ENCODE measurements around the gene CYP4F2. TPM values are rescaled to one million over a fixed set of nuclear protein-coding genes. Genes with fewer than 3 reads are reported as not detected.
A peak's percentile ranks its signal among the peaks of the same experiment; 100 is the strongest.
"Not testable (repeated sequence)": the region's sequence is repeated elsewhere in the genome, so short reads cannot be mapped to it uniquely, and the experiment has no call there.

CYP4F2 gene
- polyA plus RNA-seq, result not detected

- H3K27ac Mint-ChIP-seq, result no peak within 1 kb of the TSS
- H3K36me3 Mint-ChIP-seq, result peaks cover 2% of the 10 kb centered on the region
- H3K4me1 Mint-ChIP-seq, result peaks cover 0 to 2% (median 2%) of the 10 kb centered on the region in 3 donors
- peaks cover 30% of the 10 kb centered on the region for H3K27me3 Mint-ChIP-seq
- H3K4me3 Mint-ChIP-seq, result peak within 1 kb of the TSS in 1 of 4 donors; percentile 42
- peaks cover 0 to 4% (median 2%) of the 10 kb centered on the region in 3 donors for H3K9me3 Mint-ChIP-seq
Measured at GRCh38 chr19:15897738-15898276, at the start of gene CYP4F2. Gene CYP4F2, minus strand, starts transcription at chr19:15898074. Its CDS starts 463 bp downstream, at chr19:15897611.

GRCh38 chr19:15945301-15945700 lies 47.4 kb upstream of the CYP4F2 start:
- H3K4me1 Mint-ChIP-seq, result peaks cover 0 to under 1% (median 0%) of the 10 kb centered on the region in 3 donors
- peaks cover 11% of the 10 kb centered on the region for H3K27me3 Mint-ChIP-seq
- peaks cover 0 to 12% (median 9%) of the 10 kb centered on the region in 3 donors for H3K9me3 Mint-ChIP-seq
- peaks cover 4% of the 10 kb centered on the region for H3K36me3 Mint-ChIP-seq
- H3K27ac Mint-ChIP-seq, result no peak overlapping the region
- H3K4me3 Mint-ChIP-seq, result no peak overlapping the region

- no peak overlapping the region for H3K27ac Mint-ChIP-seq
- peaks cover 0 to 11% (median 9%) of the 10 kb centered on the region in 3 donors for H3K9me3 Mint-ChIP-seq
- peaks cover 0 to 2% (median 0%) of the 10 kb centered on the region in 3 donors for H3K4me1 Mint-ChIP-seq
- peaks cover 13% of the 10 kb centered on the region for H3K27me3 Mint-ChIP-seq
- H3K36me3 Mint-ChIP-seq, result peaks cover 4% of the 10 kb centered on the region
- no peak overlapping the region for H3K4me3 Mint-ChIP-seq
Measured at GRCh38 chr19:15944401-15944800, 46.5 kb upstream of the CYP4F2 start.

GRCh38 chr19:15937771-15938170 lies 39.9 kb upstream of the CYP4F2 start:
- H3K27ac Mint-ChIP-seq, result no peak overlapping the region
- H3K4me3 Mint-ChIP-seq, result no peak overlapping the region
- peaks cover 0 to 9% (median 0%) of the 10 kb centered on the region in 3 donors for H3K9me3 Mint-ChIP-seq
- no peaks in the 10 kb centered on the region for H3K36me3 Mint-ChIP-seq
- peaks cover 13% of the 10 kb centered on the region for H3K27me3 Mint-ChIP-seq
- peaks cover 0 to 2% (median 0%) of the 10 kb centered on the region in 3 donors for H3K4me1 Mint-ChIP-seq

- H3K27ac Mint-ChIP-seq, result no peak overlapping the region
- H3K4me1 Mint-ChIP-seq, result peaks cover 0 to 2% (median 0%) of the 10 kb centered on the region in 3 donors
- no peaks in the 10 kb centered on the region for H3K36me3 Mint-ChIP-seq
- peaks cover 10% of the 10 kb centered on the region for H3K27me3 Mint-ChIP-seq
- no peak overlapping the region for H3K4me3 Mint-ChIP-seq
- H3K9me3 Mint-ChIP-seq, result peaks cover 0 to 9% (median 0%) of the 10 kb centered on the region in 3 donors
Measured at GRCh38 chr19:15936950-15937349, 39.1 kb upstream of the CYP4F2 start.

GRCh38 chr19:15936173-15936572 lies 38.3 kb upstream of the CYP4F2 start:
- no peak overlapping the region for H3K4me3 Mint-ChIP-seq
- peaks cover 0 to 2% (median 0%) of the 10 kb centered on the region in 3 donors for H3K4me1 Mint-ChIP-seq
- peaks cover 0 to 9% (median 0%) of the 10 kb centered on the region in 3 donors for H3K9me3 Mint-ChIP-seq
- H3K27ac Mint-ChIP-seq, result peak overlapping the region in 1 of 3 donors; percentile 14
- no peaks in the 10 kb centered on the region for H3K36me3 Mint-ChIP-seq
- peaks cover 12% of the 10 kb centered on the region for H3K27me3 Mint-ChIP-seq

GRCh38 chr19:15935167-15935702 lies 37.4 kb upstream of the CYP4F2 start:
- Mint-ChIP-seq H3K9me3 (peaks cover 0 to 9% (median 0%) of the 10 kb centered on the region in 3 donors), H3K27ac (no peak overlapping the region), H3K36me3 (no peaks in the 10 kb centered on the region), H3K27me3 (peaks cover 16% of the 10 kb centered on the region), H3K4me1 (peaks cover 0 to under 1% (median 0%) of the 10 kb centered on the region in 3 donors), H3K4me3 (peak overlapping the region in 1 of 4 donors; percentile 28)

- peak within 1 kb of the TSS in 1 of 3 donors; percentile 57 for H3K27ac Mint-ChIP-seq
- H3K9me3 Mint-ChIP-seq, result peaks cover 0 to 9% (median 0%) of the 10 kb centered on the region in 3 donors
- no peaks in the 10 kb centered on the region for H3K4me1 Mint-ChIP-seq
- peak within 1 kb of the TSS in 2 of 4 donors; percentile 27 to 28 for H3K4me3 Mint-ChIP-seq
- peaks cover 19% of the 10 kb centered on the region for H3K27me3 Mint-ChIP-seq
- H3K36me3 Mint-ChIP-seq, result no peaks in the 10 kb centered on the region
Measured at GRCh38 chr19:15934332-15935078, 36.6 kb upstream of the CYP4F2 start, which contains the start of gene CYP4F11. Gene CYP4F11, minus strand, starts transcription at chr19:15934529. Its CDS starts 121 bp downstream, at chr19:15934408.

- H3K36me3 Mint-ChIP-seq, result not testable (repeated sequence)
- H3K27me3 Mint-ChIP-seq, result peaks cover 25% of the 10 kb centered on the region
Measured at GRCh38 chr19:15933761-15934331, 36.0 kb upstream of the CYP4F2 start.

GRCh38 chr19:15928321-15928720 lies 30.4 kb upstream of the CYP4F2 start:
- H3K9me3 Mint-ChIP-seq, result peaks cover 0 to 3% (median 0%) of the 10 kb centered on the region in 3 donors
- H3K36me3 Mint-ChIP-seq, result no peaks in the 10 kb centered on the region
- no peak overlapping the region for H3K27ac Mint-ChIP-seq
- no peaks in the 10 kb centered on the region for H3K4me1 Mint-ChIP-seq
- peaks cover 45% of the 10 kb centered on the region for H3K27me3 Mint-ChIP-seq
- H3K4me3 Mint-ChIP-seq, result no peak overlapping the region

More at GRCh38 chr19:15933761-15934331, 36.0 kb upstream of the CYP4F2 start:
- not testable (repeated sequence) for H3K4me3 Mint-ChIP-seq, H3K9me3 Mint-ChIP-seq, H3K4me1 Mint-ChIP-seq
- peak overlapping the region in 1 of 3 donors; percentile 57 for H3K27ac Mint-ChIP-seq

GRCh38 chr19:15926484-15926883 lies 28.6 kb upstream of the CYP4F2 start:
- H3K36me3 Mint-ChIP-seq, result no peaks in the 10 kb centered on the region
- H3K4me3 Mint-ChIP-seq, result peak overlapping the region in 1 of 4 donors; percentile 14
- peaks cover 0 to 3% (median 0%) of the 10 kb centered on the region in 3 donors for H3K9me3 Mint-ChIP-seq
- H3K27ac Mint-ChIP-seq, result no peak overlapping the region
- H3K27me3 Mint-ChIP-seq, result peaks cover 49% of the 10 kb centered on the region
- no peaks in the 10 kb centered on the region for H3K4me1 Mint-ChIP-seq

- no peaks in the 10 kb centered on the region for H3K36me3 Mint-ChIP-seq
- peaks cover 38% of the 10 kb centered on the region for H3K27me3 Mint-ChIP-seq
- no peak overlapping the region for H3K27ac Mint-ChIP-seq
- H3K9me3 Mint-ChIP-seq, result peaks cover 0 to 3% (median 0%) of the 10 kb centered on the region in 3 donors
- no peak overlapping the region for H3K4me3 Mint-ChIP-seq
- H3K4me1 Mint-ChIP-seq, result no peaks in the 10 kb centered on the region
Measured at GRCh38 chr19:15923702-15924101, 25.8 kb upstream of the CYP4F2 start.

- Mint-ChIP-seq H3K27me3 (peaks cover 26% of the 10 kb centered on the region), H3K27ac (no peak overlapping the region), H3K9me3 (peaks cover 0 to 5% (median 0%) of the 10 kb centered on the region in 3 donors), H3K4me3 (no peak overlapping the region), H3K4me1 (no peaks in the 10 kb centered on the region), H3K36me3 (no peaks in the 10 kb centered on the region)
Measured at GRCh38 chr19:15922021-15922420, 24.1 kb upstream of the CYP4F2 start.

- no peak overlapping the region for H3K27ac Mint-ChIP-seq
- H3K4me3 Mint-ChIP-seq, result no peak overlapping the region
- peaks cover 3 to 14% (median 13%) of the 10 kb centered on the region in 3 donors for H3K9me3 Mint-ChIP-seq
- no peaks in the 10 kb centered on the region for H3K36me3 Mint-ChIP-seq
- H3K27me3 Mint-ChIP-seq, result peaks cover 28% of the 10 kb centered on the region
- no peaks in the 10 kb centered on the region for H3K4me1 Mint-ChIP-seq
Measured at GRCh38 chr19:15919243-15919642, 21.4 kb upstream of the CYP4F2 start.

- H3K27me3 Mint-ChIP-seq, result peaks cover 29% of the 10 kb centered on the region
Measured at GRCh38 chr19:15915109-15915508, 17.2 kb upstream of the CYP4F2 start.

More at GRCh38 chr19:15915109-15915508, 17.2 kb upstream of the CYP4F2 start:
- no peaks in the 10 kb centered on the region for H3K36me3 Mint-ChIP-seq
- H3K4me3 Mint-ChIP-seq, result no peak overlapping the region
- no peak overlapping the region for H3K27ac Mint-ChIP-seq
- H3K9me3 Mint-ChIP-seq, result peaks cover 3 to 14% (median 12%) of the 10 kb centered on the region in 3 donors
- no peaks in the 10 kb centered on the region for H3K4me1 Mint-ChIP-seq

Data from IgD-negative memory B cell (primary cell).